Progenitor cell of endocrine pancreas (in vitro differentiated cells): Measurements from ENCODE around the gene MYH14. TPM values are rescaled to one million over a fixed set of nuclear protein-coding genes. Genes with fewer than 3 reads are reported as not detected.

Source experiments
- DNase-seq: peaks from one replicate; pipeline ENCODE4 v3.0.0; 2021; ENCODE audit warnings: low spot score; ENCODE audit not compliant: unreplicated experiment
- H3K27ac Mint-ChIP-seq: 2 replicates; pipeline ENCODE4 v1.8.0; 2021; ENCODE audit warnings: mild to moderate bottlenecking, moderate library complexity, mixed read lengths
- H3K27me3 Mint-ChIP-seq: 2 replicates; pipeline ENCODE4 v1.8.0; 2021; ENCODE audit warnings: mixed read lengths
- H3K36me3 Mint-ChIP-seq: 2 replicates; pipeline ENCODE4 v1.8.0; 2022; ENCODE audit warnings: mixed read lengths; ENCODE audit not compliant: insufficient read depth
- H3K4me1 Mint-ChIP-seq: 2 replicates; pipeline ENCODE4 v1.8.0; 2021; ENCODE audit warnings: low read depth, mixed read lengths
- H3K4me3 Mint-ChIP-seq: 2 replicates; pipeline ENCODE4 v1.8.0; 2021; ENCODE audit warnings: low read depth, mild to moderate bottlenecking, moderate library complexity, mixed read lengths
- H3K9me3 Mint-ChIP-seq: 2 replicates; pipeline ENCODE4 v1.8.0; 2021; ENCODE audit warnings: low read depth, mixed read lengths
- CTCF ChIP-seq: fragments of 200-600 bp; sonication (generic); IDR thresholded peaks from one replicate; pipeline ENCODE4 v1.5.0; 2021; ENCODE audit warnings: antibody characterized with exemption, mild to moderate bottlenecking; ENCODE audit not compliant: unreplicated experiment
- long read RNA-seq: library from polyadenylated mRNA; unstranded; transcript quantifications from one replicate; pipeline ENCODE4 v2.0.0, GENCODE V29; 2020
- total RNA-seq: library from RNA; stranded (reverse); gene quantifications from 2 replicates; pipeline ENCODE4 v1.2.1, GENCODE V29; 2021

Gene MYH14
- 65.9 and 67.9 TPM in 2 replicates for total RNA-seq
- long read RNA-seq, partial matches to known transcripts, result 1 of 1 reads
- long read RNA-seq, other reads (novel, unspliced or antisense), result 0 of 1 reads

GRCh38 chr19:50203281-50204080, at the start of gene MYH14:
TSS of gene MYH14 (plus strand) at chr19:50203622. CDS start at chr19:50210366, 6,744 bp downstream.
- Mint-ChIP-seq H3K4me3 (peak within 1 kb of the TSS; percentile 73), H3K27me3 (peaks cover 35% of the 10 kb centered on the region), H3K9me3 (no peaks in the 10 kb centered on the region), H3K36me3 (no peaks in the 10 kb centered on the region), H3K27ac (peak within 1 kb of the TSS; percentile 13), H3K4me1 (peaks cover 3% of the 10 kb centered on the region)
- peak; percentile 93 for DNase-seq
- TF ChIP-seq CTCF, result no peak

- Mint-ChIP-seq H3K4me3 (no peak overlapping the region), H3K27ac (no peak overlapping the region), H3K36me3 (no peaks in the 10 kb centered on the region), H3K27me3 (peaks cover 55% of the 10 kb centered on the region), H3K9me3 (peaks cover 2% of the 10 kb centered on the region), H3K4me1 (no peaks in the 10 kb centered on the region)
- no peak for DNase-seq
- no peak for TF ChIP-seq CTCF
These were observed 48.9 kb upstream of the MYH14 start for GRCh38 chr19:50154529-50154928.

GRCh38 chr19:50155520-50156109, 47.8 kb upstream of the MYH14 start:
- H3K4me3 Mint-ChIP-seq, result no peak overlapping the region
- H3K27me3 Mint-ChIP-seq, result peaks cover 50% of the 10 kb centered on the region
- no peaks in the 10 kb centered on the region for H3K4me1 Mint-ChIP-seq
- H3K27ac Mint-ChIP-seq, result peak overlapping the region; percentile 8
- no peaks in the 10 kb centered on the region for H3K36me3 Mint-ChIP-seq
- DNase-seq, result no peak
- TF ChIP-seq CTCF, result peak; percentile 25
- H3K9me3 Mint-ChIP-seq, result peaks cover 2% of the 10 kb centered on the region

GRCh38 chr19:50158577-50158976, 44.8 kb upstream of the MYH14 start:
- Mint-ChIP-seq H3K27me3 (peaks cover 46% of the 10 kb centered on the region), H3K9me3 (peaks cover 2% of the 10 kb centered on the region), H3K27ac (no peak overlapping the region), H3K4me3 (no peak overlapping the region), H3K36me3 (no peaks in the 10 kb centered on the region), H3K4me1 (no peaks in the 10 kb centered on the region)
- DNase-seq, result no peak
- no peak for TF ChIP-seq CTCF

GRCh38 chr19:50159078-50159477, 44.3 kb upstream of the MYH14 start:
- Mint-ChIP-seq H3K9me3 (peaks cover 2% of the 10 kb centered on the region), H3K27me3 (peaks cover 44% of the 10 kb centered on the region), H3K4me3 (no peak overlapping the region), H3K27ac (no peak overlapping the region), H3K36me3 (no peaks in the 10 kb centered on the region), H3K4me1 (no peaks in the 10 kb centered on the region)
- no peak for TF ChIP-seq CTCF
- DNase-seq, result no peak
